GM10266 (cell line): ENCODE results near the gene UST.

Source experiments
- DNase-seq: peaks from one replicate; pipeline ENCODE4 v3.0.0; 2012; ENCODE audit errors: extremely low spot score
- CTCF ChIP-seq: IDR thresholded peaks from 2 replicates; pipeline ENCODE4 v1.5.1; 2012; ENCODE audit warnings: mild to moderate bottlenecking, low read depth; ENCODE audit not compliant: control insufficient read depth, insufficient read depth; ENCODE audit errors: missing control alignments

UST gene

GRCh38 chr6:149122850-149123821 is 376.3 kb downstream of the UST start:
- no peak for TF ChIP-seq CTCF
- no peak for DNase-seq

- no peak for TF ChIP-seq CTCF
- DNase-seq: no peak
Observed at GRCh38 chr6:149125309-149125708, 378.5 kb downstream of the UST start.
